ENCODE results near the gene FNIP1.

FNIP1 gene

GRCh38 chr5:131619102-131619501 lies 177.7 kb downstream of the FNIP1 start:
- Mint-ChIP-seq H3K4me1 (peaks cover 76% of the 10 kb centered on the region), H3K27ac (ENCODE audit: low read depth) (no peak overlapping the region), H3K4me3 (no peak overlapping the region), H3K27me3 (no peaks in the 10 kb centered on the region), H3K36me3 (ENCODE audit: insufficient read depth) (peaks cover 7% of the 10 kb centered on the region), H3K9me3 (no peaks in the 10 kb centered on the region)
- ATAC-seq (replicated peaks; ENCODE audit: extremely low read depth, poor library complexity, severe bottlenecking) (no peak), DNase-seq (ENCODE audit: low spot score in 2 of 2) (no peak)

DNA sequence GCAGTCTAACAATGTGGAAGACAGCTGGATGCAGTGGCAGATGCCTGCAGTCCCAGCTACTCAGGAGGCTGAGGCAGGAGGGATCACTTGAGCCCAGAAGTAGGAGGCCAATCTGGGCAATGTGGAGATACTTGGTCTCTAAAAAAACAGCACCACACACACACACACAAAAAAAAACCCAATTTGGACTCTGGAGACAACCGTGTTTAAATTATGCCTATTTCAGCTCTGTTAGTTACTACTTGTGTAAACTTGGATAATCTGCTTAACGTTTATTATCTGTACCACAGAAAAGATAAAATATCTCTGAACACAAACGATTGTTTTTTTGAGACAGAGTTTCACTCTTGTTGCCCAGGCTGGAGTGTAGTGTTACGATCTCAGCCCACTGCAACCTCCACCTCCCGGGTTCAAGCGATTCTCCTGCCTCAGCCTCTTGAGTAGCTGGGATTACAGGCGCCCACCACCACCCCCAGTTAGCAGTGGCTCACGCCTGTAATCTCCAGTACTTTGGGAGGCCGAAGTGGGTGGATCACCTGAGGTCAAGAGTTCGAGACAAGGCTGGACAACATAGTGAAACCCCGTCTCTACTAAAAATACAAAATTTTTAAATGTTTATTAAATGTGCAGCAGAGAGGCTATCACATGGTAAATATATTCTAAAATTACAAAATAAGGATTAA lies 179.5 kb downstream of the FNIP1 start:
- H3K4me3 Mint-ChIP-seq = no peak overlapping the region
- peaks cover 62% of the 10 kb centered on the region for H3K4me1 Mint-ChIP-seq
- H3K27ac Mint-ChIP-seq (ENCODE audit: low read depth) = peak overlapping the region; percentile 49
- H3K27me3 Mint-ChIP-seq = no peaks in the 10 kb centered on the region
- H3K9me3 Mint-ChIP-seq = no peaks in the 10 kb centered on the region
- peaks cover 6% of the 10 kb centered on the region for H3K36me3 Mint-ChIP-seq (ENCODE audit: insufficient read depth)
- no peak for DNase-seq (ENCODE audit: low spot score in 2 of 2)
- no peak for ATAC-seq (replicated peaks; ENCODE audit: extremely low read depth, poor library complexity, severe bottlenecking)

DNA sequence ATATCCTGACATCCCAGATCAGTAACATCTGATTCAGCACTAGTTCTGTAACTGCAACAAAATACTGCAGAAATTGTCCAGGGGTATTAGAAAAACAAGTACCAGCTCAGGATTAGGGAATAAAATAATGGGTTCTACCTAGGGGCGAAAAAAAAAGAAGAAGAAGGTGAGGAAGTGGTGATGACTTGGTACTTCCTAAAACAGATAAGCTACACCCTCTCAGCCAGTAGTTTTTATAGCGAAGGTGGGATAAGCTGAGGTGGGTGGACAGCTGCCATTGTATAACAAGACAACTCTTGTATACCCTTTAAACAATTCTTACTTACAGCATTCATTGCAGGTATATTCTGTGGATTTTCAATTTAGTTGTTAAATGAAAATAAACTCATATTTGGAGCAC lies 180.9 kb downstream of the FNIP1 start:
- H3K9me3 Mint-ChIP-seq = no peaks in the 10 kb centered on the region
- peaks cover 4% of the 10 kb centered on the region for H3K36me3 Mint-ChIP-seq (ENCODE audit: insufficient read depth)
- DNase-seq (ENCODE audit: low spot score in 2 of 2) = no peak
- H3K4me3 Mint-ChIP-seq = no peak overlapping the region
- no peaks in the 10 kb centered on the region for H3K27me3 Mint-ChIP-seq
- peaks cover 52% of the 10 kb centered on the region for H3K4me1 Mint-ChIP-seq
- H3K27ac Mint-ChIP-seq (ENCODE audit: low read depth) = peak overlapping the region; percentile 19
- no peak for ATAC-seq (replicated peaks; ENCODE audit: extremely low read depth, poor library complexity, severe bottlenecking)

- ATAC-seq (replicated peaks; ENCODE audit: extremely low read depth, poor library complexity, severe bottlenecking) = no peak
- Mint-ChIP-seq H3K9me3 (no peaks in the 10 kb centered on the region), H3K27me3 (no peaks in the 10 kb centered on the region)
These were observed 183.4 kb downstream of the FNIP1 start for GRCh38 chr5:131613423-131613822.

DNA sequence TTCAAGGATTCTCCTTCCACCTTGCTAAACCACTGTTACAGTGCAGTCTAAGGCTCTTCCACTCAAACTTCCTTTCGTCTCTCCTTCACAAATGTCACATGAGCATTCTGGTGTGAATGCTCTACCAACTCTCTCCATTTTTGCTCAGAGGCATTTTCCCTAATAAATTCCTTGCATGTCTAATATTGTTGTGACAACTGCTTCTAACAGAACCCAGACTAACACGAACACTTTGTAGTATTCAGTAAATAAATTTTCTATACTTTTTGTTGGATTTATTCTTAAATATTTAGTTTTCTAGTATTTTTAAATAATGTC lies 185.8 kb downstream of the FNIP1 start:
- DNase-seq (ENCODE audit: low spot score in 2 of 2) (no peak), ATAC-seq (replicated peaks; ENCODE audit: extremely low read depth, poor library complexity, severe bottlenecking) (no peak)
- no peak overlapping the region for H3K27ac Mint-ChIP-seq (ENCODE audit: low read depth)
- peaks cover 2% of the 10 kb centered on the region for H3K36me3 Mint-ChIP-seq (ENCODE audit: insufficient read depth)
- no peak overlapping the region for H3K4me3 Mint-ChIP-seq
- no peaks in the 10 kb centered on the region for H3K9me3 Mint-ChIP-seq
- H3K27me3 Mint-ChIP-seq = no peaks in the 10 kb centered on the region
- peaks cover 43% of the 10 kb centered on the region for H3K4me1 Mint-ChIP-seq

More at GRCh38 chr5:131613423-131613822, 183.4 kb downstream of the FNIP1 start:
- no peak overlapping the region for H3K4me3 Mint-ChIP-seq
- no peak for DNase-seq (ENCODE audit: low spot score in 2 of 2)
- peaks cover 2% of the 10 kb centered on the region for H3K36me3 Mint-ChIP-seq (ENCODE audit: insufficient read depth)
- H3K4me1 Mint-ChIP-seq = peaks cover 50% of the 10 kb centered on the region
- H3K27ac Mint-ChIP-seq (ENCODE audit: low read depth) = no peak overlapping the region

- Mint-ChIP-seq H3K9me3 (no peaks in the 10 kb centered on the region), H3K27me3 (no peaks in the 10 kb centered on the region), H3K4me1 (peaks cover 42% of the 10 kb centered on the region), H3K36me3 (ENCODE audit: insufficient read depth) (peaks cover 2% of the 10 kb centered on the region), H3K27ac (ENCODE audit: low read depth) (no peak overlapping the region), H3K4me3 (no peak overlapping the region)
- DNase-seq (ENCODE audit: low spot score in 2 of 2) (no peak), ATAC-seq (replicated peaks; ENCODE audit: extremely low read depth, poor library complexity, severe bottlenecking) (no peak)
These were observed 186.4 kb downstream of the FNIP1 start for GRCh38 chr5:131610198-131611063.

- Mint-ChIP-seq H3K27me3 (no peaks in the 10 kb centered on the region), H3K9me3 (no peaks in the 10 kb centered on the region), H3K4me1 (peaks cover 43% of the 10 kb centered on the region), H3K36me3 (ENCODE audit: insufficient read depth) (peaks cover 2% of the 10 kb centered on the region), H3K4me3 (no peak overlapping the region), H3K27ac (ENCODE audit: low read depth) (no peak overlapping the region)
- DNase-seq (ENCODE audit: low spot score in 2 of 2) = no peak
- ATAC-seq (replicated peaks; ENCODE audit: extremely low read depth, poor library complexity, severe bottlenecking) = no peak
These were observed 187.0 kb downstream of the FNIP1 start for GRCh38 chr5:131609774-131610173.

- Mint-ChIP-seq H3K4me1 (peaks cover 49% of the 10 kb centered on the region), H3K27ac (ENCODE audit: low read depth) (peak overlapping the region; percentile 29)
These were observed 188.2 kb downstream of the FNIP1 start for GRCh38 chr5:131608597-131608996.

DNA sequence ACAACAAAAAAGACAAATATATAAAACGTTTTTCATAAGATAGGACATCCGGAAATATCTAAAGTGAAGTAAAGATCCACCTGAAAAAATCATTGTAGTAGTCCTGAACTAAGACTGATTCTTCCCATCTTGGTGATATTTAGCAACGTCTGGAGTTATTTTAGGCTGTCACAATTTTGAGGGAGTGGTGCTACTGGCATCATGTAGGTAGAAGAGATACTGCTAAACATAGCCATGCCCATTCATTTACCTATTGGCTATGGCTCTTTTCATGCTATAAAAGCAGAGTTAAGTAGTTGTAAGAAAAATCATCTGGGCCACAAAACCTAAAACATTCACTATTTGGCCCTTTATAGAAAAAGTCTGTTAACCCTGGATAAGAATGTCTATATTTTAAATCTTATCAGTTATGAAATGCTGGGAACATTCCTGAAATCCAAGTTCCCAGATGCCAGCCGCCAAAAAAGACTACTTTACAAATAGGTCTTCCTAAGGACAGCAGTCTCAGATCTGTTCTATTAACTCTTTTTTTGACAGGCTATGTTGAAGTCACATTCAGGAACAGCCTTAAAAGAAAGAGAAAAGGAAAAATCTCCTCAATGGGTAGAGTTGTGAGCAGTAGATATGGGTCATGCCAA lies 188.8 kb downstream of the FNIP1 start:
- H3K4me1 Mint-ChIP-seq = peaks cover 49% of the 10 kb centered on the region
- DNase-seq (ENCODE audit: low spot score in 2 of 2) (no peak), ATAC-seq (replicated peaks; ENCODE audit: extremely low read depth, poor library complexity, severe bottlenecking) (no peak)
- no peaks in the 10 kb centered on the region for H3K27me3 Mint-ChIP-seq
- peak overlapping the region; percentile 29 for H3K27ac Mint-ChIP-seq (ENCODE audit: low read depth)
- H3K9me3 Mint-ChIP-seq = no peaks in the 10 kb centered on the region
- peaks cover 3% of the 10 kb centered on the region for H3K36me3 Mint-ChIP-seq (ENCODE audit: insufficient read depth)
- no peak overlapping the region for H3K4me3 Mint-ChIP-seq

More at GRCh38 chr5:131608597-131608996, 188.2 kb downstream of the FNIP1 start:
- DNase-seq (ENCODE audit: low spot score in 2 of 2) (no peak), ATAC-seq (replicated peaks; ENCODE audit: extremely low read depth, poor library complexity, severe bottlenecking) (no peak)
- H3K4me3 Mint-ChIP-seq = no peak overlapping the region
- H3K27me3 Mint-ChIP-seq = no peaks in the 10 kb centered on the region
- H3K9me3 Mint-ChIP-seq = no peaks in the 10 kb centered on the region
- H3K36me3 Mint-ChIP-seq (ENCODE audit: insufficient read depth) = peaks cover 4% of the 10 kb centered on the region

DNA sequence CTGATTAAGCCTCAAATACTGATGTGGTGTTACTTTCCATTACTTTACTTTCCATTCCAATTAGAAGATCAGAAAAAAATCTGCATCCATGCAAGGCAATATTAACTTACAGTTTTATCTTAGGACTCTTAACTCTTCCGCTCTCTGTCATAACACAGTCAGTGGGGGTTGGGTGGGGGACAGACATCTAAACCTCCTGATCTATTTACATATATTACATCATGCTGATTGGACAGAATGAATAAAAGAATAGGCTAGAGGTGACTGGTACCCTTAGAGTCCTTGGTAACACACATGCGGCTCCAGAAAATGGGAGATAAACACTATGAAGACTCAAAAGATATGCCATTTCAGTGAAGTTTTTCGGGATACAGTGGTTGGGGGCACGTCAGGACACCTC lies 189.4 kb downstream of the FNIP1 start:
- no peak overlapping the region for H3K4me3 Mint-ChIP-seq
- no peak for DNase-seq (ENCODE audit: low spot score in 2 of 2)
- no peaks in the 10 kb centered on the region for H3K27me3 Mint-ChIP-seq
- H3K27ac Mint-ChIP-seq (ENCODE audit: low read depth) = no peak overlapping the region
- no peak for ATAC-seq (replicated peaks; ENCODE audit: extremely low read depth, poor library complexity, severe bottlenecking)
- peaks cover 49% of the 10 kb centered on the region for H3K4me1 Mint-ChIP-seq
- peaks cover 6% of the 10 kb centered on the region for H3K36me3 Mint-ChIP-seq (ENCODE audit: insufficient read depth)
- H3K9me3 Mint-ChIP-seq = no peaks in the 10 kb centered on the region

DNA sequence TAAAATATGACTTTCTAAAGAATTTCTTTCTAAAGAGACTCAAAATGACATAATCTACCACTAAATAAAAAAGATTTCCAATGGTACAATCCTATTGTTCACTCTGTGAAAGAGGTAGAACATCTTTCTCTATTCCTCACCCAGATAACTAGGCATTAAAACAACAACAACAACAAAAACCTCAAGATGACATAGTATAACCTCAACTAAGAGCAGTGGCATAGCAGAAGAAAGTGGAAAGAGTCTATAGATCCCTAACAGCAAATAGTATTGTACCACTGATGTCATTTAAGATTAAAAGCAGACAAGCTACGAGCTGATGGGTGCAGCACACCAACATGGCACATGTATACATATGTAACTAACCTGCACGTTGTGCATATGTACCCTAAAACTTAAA lies 191.7 kb downstream of the FNIP1 start:
- no peaks in the 10 kb centered on the region for H3K27me3 Mint-ChIP-seq
- no peak for ATAC-seq (replicated peaks; ENCODE audit: extremely low read depth, poor library complexity, severe bottlenecking)
- H3K4me1 Mint-ChIP-seq = peaks cover 44% of the 10 kb centered on the region

DNA sequence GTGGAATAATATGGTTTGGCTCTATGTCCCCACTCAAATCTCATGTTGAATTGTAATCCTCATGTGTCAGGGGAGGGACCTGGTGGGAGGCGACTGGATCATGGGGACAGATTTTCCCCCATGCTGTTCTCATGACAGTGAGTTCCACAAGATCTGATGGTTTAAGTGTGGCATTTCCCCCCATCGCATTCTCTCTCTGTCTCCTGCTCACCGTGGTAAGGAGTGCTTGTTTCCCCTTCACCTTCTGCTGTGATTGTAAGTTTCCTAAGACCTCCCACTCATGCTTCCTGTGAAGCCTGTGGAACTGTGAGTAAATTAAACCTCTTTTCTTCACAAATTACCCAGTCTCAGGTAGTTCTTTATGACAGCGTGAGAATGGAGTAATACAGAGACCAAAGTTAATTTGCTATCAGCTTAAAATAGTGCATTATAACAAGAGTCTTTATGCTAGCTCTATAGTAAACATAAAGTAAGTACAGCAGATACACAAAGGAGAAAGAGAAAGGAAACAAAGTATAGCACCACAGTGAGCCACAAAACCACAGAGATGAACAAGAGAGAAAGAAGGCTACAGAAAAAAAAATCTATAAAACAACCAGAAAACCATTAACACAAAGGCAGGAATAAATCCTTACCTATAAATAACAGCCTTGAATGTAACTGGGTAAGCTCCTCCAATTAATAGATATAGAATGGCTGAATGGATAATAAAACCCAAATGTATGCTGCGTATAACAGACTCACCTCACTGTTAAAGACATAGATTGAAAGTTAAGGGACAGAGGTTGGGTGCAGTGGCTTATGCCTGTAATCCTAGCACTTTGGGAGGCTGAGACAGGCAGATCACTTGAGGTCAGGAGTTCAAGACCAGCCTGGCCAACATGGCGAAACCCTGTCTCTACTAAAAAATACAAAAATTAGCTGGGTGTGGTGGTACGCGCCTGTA lies 201.5 kb downstream of the FNIP1 start:
- ATAC-seq (replicated peaks; ENCODE audit: extremely low read depth, poor library complexity, severe bottlenecking) = peak; percentile 98
- Mint-ChIP-seq H3K27ac (ENCODE audit: low read depth) (peak overlapping the region; percentile 58), H3K27me3 (no peaks in the 10 kb centered on the region), H3K4me1 (peaks cover 59% of the 10 kb centered on the region), H3K36me3 (ENCODE audit: insufficient read depth) (peaks cover 13% of the 10 kb centered on the region), H3K9me3 (no peaks in the 10 kb centered on the region), H3K4me3 (peak overlapping the region; percentile 36)
- DNase-seq (ENCODE audit: low spot score in 2 of 2) = no peak

More for the DNA sequence above, 191.7 kb downstream of the FNIP1 start:
- Mint-ChIP-seq H3K27ac (ENCODE audit: low read depth) (no peak overlapping the region), H3K9me3 (no peaks in the 10 kb centered on the region), H3K4me3 (no peak overlapping the region), H3K36me3 (ENCODE audit: insufficient read depth) (peaks cover 20% of the 10 kb centered on the region)
- no peak for DNase-seq (ENCODE audit: low spot score in 2 of 2)

Measured in central memory CD8-positive, alpha-beta T cell (primary cell).